Measurements from ENCODE around the gene GTSE1.

Gene GTSE1

DNA sequence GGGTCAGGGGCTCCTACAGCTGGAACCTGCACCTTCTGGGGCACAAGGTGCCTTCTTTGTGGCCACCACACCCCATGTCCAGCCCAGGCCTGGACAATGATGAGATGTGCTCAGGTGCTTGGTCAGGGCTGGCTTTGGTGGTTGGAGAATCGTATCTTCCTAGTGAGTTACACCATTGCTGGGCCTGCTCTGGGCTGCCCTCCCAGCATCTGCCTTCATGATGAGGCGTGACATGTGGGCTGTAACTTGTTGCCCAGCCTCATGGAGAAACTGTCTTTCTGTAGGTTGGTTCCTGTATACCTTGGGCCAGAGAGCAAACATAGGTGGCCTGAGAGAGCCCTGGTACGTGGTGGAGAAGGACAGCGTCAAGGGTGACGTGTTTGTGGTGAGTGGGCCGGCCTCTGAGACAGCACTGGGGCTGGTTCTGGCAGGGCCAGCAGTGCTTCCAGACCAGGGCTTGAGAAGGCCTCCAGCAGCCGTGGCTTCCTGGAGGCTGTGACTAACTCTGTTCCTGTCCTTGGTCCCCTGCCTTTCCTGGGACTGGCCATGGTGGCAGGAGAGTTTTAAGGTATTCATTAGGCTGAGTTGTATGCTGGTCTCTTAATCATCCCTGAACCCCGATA lies 56.9 kb downstream of the GTSE1 start:
- Histone ChIP-seq H3K4me1 (ENCODE audit: control insufficient read depth, insufficient read depth, low read length, unreplicated experiment) (no peaks in the 10 kb centered on the region), H2AFZ (ENCODE audit: low read length, unreplicated experiment) (no peak overlapping the region), H3K36me3 (ENCODE audit: insufficient read depth, low read length) (no peaks in the 10 kb centered on the region), H3K4me3 (ENCODE audit: low read depth, low read length) (no peak overlapping the region), H3K27me3 (ENCODE audit: insufficient read depth, low read length) (no peaks in the 10 kb centered on the region), H3K27ac (ENCODE audit: low read depth, low read length) (no peak overlapping the region), H3K79me2 (ENCODE audit: control insufficient read depth, insufficient read depth, low read length, unreplicated experiment) (no peaks in the 10 kb centered on the region)

- H3K4me3 ChIP-seq (ENCODE audit: low read depth, low read length) = no peak overlapping the region
- no peaks in the 10 kb centered on the region for H3K79me2 ChIP-seq (ENCODE audit: control insufficient read depth, insufficient read depth, low read length, unreplicated experiment)
- H3K4me1 ChIP-seq (ENCODE audit: control insufficient read depth, insufficient read depth, low read length, unreplicated experiment) = no peaks in the 10 kb centered on the region
- H3K27me3 ChIP-seq (ENCODE audit: insufficient read depth, low read length) = no peaks in the 10 kb centered on the region
- no peaks in the 10 kb centered on the region for H3K36me3 ChIP-seq (ENCODE audit: insufficient read depth, low read length)
- H3K27ac ChIP-seq (ENCODE audit: low read depth, low read length) = no peak overlapping the region
- no peak overlapping the region for H2AFZ ChIP-seq (ENCODE audit: low read length, unreplicated experiment)
These were observed 57.7 kb downstream of the GTSE1 start for GRCh38 chr22:46354176-46354992.

DNA sequence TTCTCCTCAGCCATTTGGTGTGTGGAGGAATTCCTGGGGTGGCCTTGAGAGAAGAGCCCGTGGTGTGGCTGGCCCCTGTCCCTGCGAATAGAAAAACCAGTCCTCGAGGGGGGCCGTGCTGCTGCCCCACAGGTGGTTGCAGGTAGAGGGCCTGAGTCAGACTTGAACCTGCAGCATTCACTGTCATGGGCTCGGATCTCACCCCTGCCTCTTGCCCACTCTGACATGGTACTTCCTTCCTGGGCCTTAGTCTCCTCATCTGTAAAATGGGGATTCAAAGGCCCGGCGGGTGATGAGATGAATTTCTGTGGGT lies 58.3 kb downstream of the GTSE1 start:
- no peak overlapping the region for H3K4me3 ChIP-seq (ENCODE audit: low read depth, low read length)
- no peaks in the 10 kb centered on the region for H3K79me2 ChIP-seq (ENCODE audit: control insufficient read depth, insufficient read depth, low read length, unreplicated experiment)
- H2AFZ ChIP-seq (ENCODE audit: low read length, unreplicated experiment) = no peak overlapping the region
- H3K27me3 ChIP-seq (ENCODE audit: insufficient read depth, low read length) = no peaks in the 10 kb centered on the region
- no peaks in the 10 kb centered on the region for H3K4me1 ChIP-seq (ENCODE audit: control insufficient read depth, insufficient read depth, low read length, unreplicated experiment)
- no peak overlapping the region for H3K27ac ChIP-seq (ENCODE audit: low read depth, low read length)
- no peaks in the 10 kb centered on the region for H3K36me3 ChIP-seq (ENCODE audit: insufficient read depth, low read length)

DNA sequence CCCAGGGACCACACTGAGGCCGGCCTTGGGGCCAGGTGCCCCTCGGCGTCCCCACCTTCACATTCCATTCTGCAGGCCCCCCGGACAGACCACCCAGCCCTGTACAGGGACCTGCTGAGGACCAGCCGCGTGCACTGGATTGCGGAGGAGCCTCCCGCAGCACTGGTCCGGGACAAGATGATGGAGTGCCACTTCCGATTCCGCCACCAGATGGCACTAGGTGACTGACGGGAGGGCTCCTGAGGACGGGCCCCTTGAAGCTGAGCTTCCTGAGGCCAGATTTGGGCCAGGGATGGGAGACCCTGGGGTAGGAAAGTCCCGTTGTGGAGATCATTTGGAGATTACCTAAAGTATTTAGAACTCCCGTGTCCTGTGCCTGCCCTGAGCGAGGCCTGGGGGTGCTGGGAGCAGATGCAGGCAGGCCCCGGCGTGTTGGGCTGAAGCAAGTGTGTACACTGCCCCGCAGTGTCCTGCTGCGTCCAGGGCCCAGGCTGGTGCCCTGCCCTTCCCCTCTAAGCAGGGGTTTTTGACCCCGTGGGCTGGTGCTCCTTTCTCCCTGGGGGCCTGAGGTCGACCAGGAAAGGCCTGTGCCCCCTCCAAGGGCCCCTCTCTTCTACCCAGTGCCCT lies 58.8 kb downstream of the GTSE1 start:
- H3K79me2 ChIP-seq (ENCODE audit: control insufficient read depth, insufficient read depth, low read length, unreplicated experiment) = no peaks in the 10 kb centered on the region
- H3K4me1 ChIP-seq (ENCODE audit: control insufficient read depth, insufficient read depth, low read length, unreplicated experiment) = no peaks in the 10 kb centered on the region
- no peaks in the 10 kb centered on the region for H3K27me3 ChIP-seq (ENCODE audit: insufficient read depth, low read length)
- no peak overlapping the region for H3K4me3 ChIP-seq (ENCODE audit: low read depth, low read length)
- H2AFZ ChIP-seq (ENCODE audit: low read length, unreplicated experiment) = no peak overlapping the region
- no peaks in the 10 kb centered on the region for H3K36me3 ChIP-seq (ENCODE audit: insufficient read depth, low read length)
- H3K27ac ChIP-seq (ENCODE audit: low read depth, low read length) = no peak overlapping the region

DNA sequence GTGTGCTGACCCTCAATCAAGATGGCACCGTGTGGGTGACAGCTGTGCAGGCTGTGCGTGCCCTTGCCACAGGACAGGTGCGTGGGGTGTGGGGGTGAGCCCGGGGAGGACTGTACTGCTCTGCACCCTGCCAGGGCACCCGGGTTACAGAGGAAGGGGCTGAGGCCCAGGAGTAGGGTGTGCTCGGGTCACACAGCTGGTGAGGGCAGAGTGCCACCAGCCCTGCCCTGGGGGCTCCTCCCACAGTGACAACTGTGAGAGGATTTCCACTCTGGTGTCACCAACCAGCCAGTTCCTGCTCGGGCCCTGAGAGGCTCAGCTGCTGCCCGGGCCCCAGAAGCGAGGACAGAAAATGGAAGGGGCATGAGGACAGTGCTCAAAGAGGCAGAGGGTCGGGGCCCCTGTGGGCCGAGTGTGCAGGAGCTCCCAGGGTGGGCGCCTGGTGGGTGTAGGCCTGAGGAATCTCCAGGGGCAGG lies 59.4 kb downstream of the GTSE1 start:
- Histone ChIP-seq H3K36me3 (ENCODE audit: insufficient read depth, low read length) (no peaks in the 10 kb centered on the region), H3K4me3 (ENCODE audit: low read depth, low read length) (no peak overlapping the region), H3K4me1 (ENCODE audit: control insufficient read depth, insufficient read depth, low read length, unreplicated experiment) (no peaks in the 10 kb centered on the region), H2AFZ (ENCODE audit: low read length, unreplicated experiment) (no peak overlapping the region), H3K27me3 (ENCODE audit: insufficient read depth, low read length) (no peaks in the 10 kb centered on the region), H3K79me2 (ENCODE audit: control insufficient read depth, insufficient read depth, low read length, unreplicated experiment) (no peaks in the 10 kb centered on the region), H3K27ac (ENCODE audit: low read depth, low read length) (no peak overlapping the region)

- Histone ChIP-seq H3K36me3 (ENCODE audit: insufficient read depth, low read length) (no peaks in the 10 kb centered on the region), H2AFZ (ENCODE audit: low read length, unreplicated experiment) (no peak overlapping the region), H3K27ac (ENCODE audit: low read depth, low read length) (no peak overlapping the region), H3K4me3 (ENCODE audit: low read depth, low read length) (no peak overlapping the region), H3K79me2 (ENCODE audit: control insufficient read depth, insufficient read depth, low read length, unreplicated experiment) (no peaks in the 10 kb centered on the region), H3K4me1 (ENCODE audit: control insufficient read depth, insufficient read depth, low read length, unreplicated experiment) (no peaks in the 10 kb centered on the region), H3K27me3 (ENCODE audit: insufficient read depth, low read length) (no peaks in the 10 kb centered on the region)
These were observed 60.1 kb downstream of the GTSE1 start for GRCh38 chr22:46356496-46357480.

- Histone ChIP-seq H3K79me2 (ENCODE audit: control insufficient read depth, insufficient read depth, low read length, unreplicated experiment) (no peaks in the 10 kb centered on the region), H3K4me3 (ENCODE audit: low read depth, low read length) (no peak overlapping the region), H3K36me3 (ENCODE audit: insufficient read depth, low read length) (no peaks in the 10 kb centered on the region), H2AFZ (ENCODE audit: low read length, unreplicated experiment) (no peak overlapping the region), H3K4me1 (ENCODE audit: control insufficient read depth, insufficient read depth, low read length, unreplicated experiment) (no peaks in the 10 kb centered on the region), H3K27me3 (ENCODE audit: insufficient read depth, low read length) (no peaks in the 10 kb centered on the region), H3K27ac (ENCODE audit: low read depth, low read length) (no peak overlapping the region)
These were observed 61.2 kb downstream of the GTSE1 start for GRCh38 chr22:46357711-46358520.

- Histone ChIP-seq H3K36me3 (ENCODE audit: insufficient read depth, low read length) (no peaks in the 10 kb centered on the region), H3K4me3 (ENCODE audit: low read depth, low read length) (no peak overlapping the region), H3K27ac (ENCODE audit: low read depth, low read length) (no peak overlapping the region), H2AFZ (ENCODE audit: low read length, unreplicated experiment) (no peak overlapping the region), H3K4me1 (ENCODE audit: control insufficient read depth, insufficient read depth, low read length, unreplicated experiment) (no peaks in the 10 kb centered on the region), H3K27me3 (ENCODE audit: insufficient read depth, low read length) (no peaks in the 10 kb centered on the region), H3K79me2 (ENCODE audit: control insufficient read depth, insufficient read depth, low read length, unreplicated experiment) (no peaks in the 10 kb centered on the region)
These were observed 62.1 kb downstream of the GTSE1 start for GRCh38 chr22:46358766-46359165.

DNA sequence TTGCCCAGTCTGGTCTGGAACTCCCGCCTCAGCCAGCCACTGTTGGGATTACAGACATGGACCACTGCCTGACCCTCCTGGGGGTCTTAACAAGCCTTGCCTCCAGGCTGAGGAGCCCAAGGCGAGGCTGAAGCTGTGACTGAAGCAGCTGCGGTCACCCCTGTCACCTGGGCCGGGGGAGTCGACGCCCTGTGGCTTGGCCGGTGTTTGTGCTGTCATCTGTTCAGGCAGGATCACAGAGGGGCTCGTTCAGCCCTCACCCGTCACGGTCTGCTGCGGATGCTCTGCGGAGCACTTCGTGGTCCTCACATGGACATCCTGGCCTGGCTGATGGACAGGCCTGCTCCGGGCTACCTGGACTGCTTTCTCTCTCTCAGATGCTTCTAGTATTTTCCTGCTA lies 62.7 kb downstream of the GTSE1 start:
- no peaks in the 10 kb centered on the region for H3K79me2 ChIP-seq (ENCODE audit: control insufficient read depth, insufficient read depth, low read length, unreplicated experiment)
- H3K4me1 ChIP-seq (ENCODE audit: control insufficient read depth, insufficient read depth, low read length, unreplicated experiment) = no peaks in the 10 kb centered on the region
- no peaks in the 10 kb centered on the region for H3K27me3 ChIP-seq (ENCODE audit: insufficient read depth, low read length)
- no peak overlapping the region for H3K27ac ChIP-seq (ENCODE audit: low read depth, low read length)
- H3K36me3 ChIP-seq (ENCODE audit: insufficient read depth, low read length) = no peaks in the 10 kb centered on the region
- H3K4me3 ChIP-seq (ENCODE audit: low read depth, low read length) = no peak overlapping the region
- H2AFZ ChIP-seq (ENCODE audit: low read length, unreplicated experiment) = no peak overlapping the region

- H3K27me3 ChIP-seq (ENCODE audit: insufficient read depth, low read length) = no peaks in the 10 kb centered on the region
- no peak overlapping the region for H2AFZ ChIP-seq (ENCODE audit: low read length, unreplicated experiment)
- no peak overlapping the region for H3K27ac ChIP-seq (ENCODE audit: low read depth, low read length)
- no peaks in the 10 kb centered on the region for H3K79me2 ChIP-seq (ENCODE audit: control insufficient read depth, insufficient read depth, low read length, unreplicated experiment)
- H3K4me1 ChIP-seq (ENCODE audit: control insufficient read depth, insufficient read depth, low read length, unreplicated experiment) = no peaks in the 10 kb centered on the region
- H3K36me3 ChIP-seq (ENCODE audit: insufficient read depth, low read length) = no peaks in the 10 kb centered on the region
- H3K4me3 ChIP-seq (ENCODE audit: low read depth, low read length) = no peak overlapping the region
These were observed 63.4 kb downstream of the GTSE1 start for GRCh38 chr22:46360097-46360496.
